ENCODE results near the gene ANO5. TPM values are rescaled to one million over a fixed set of nuclear protein-coding genes. Genes with fewer than 3 reads are reported as not detected.
"Not testable (repeated sequence)": the region's sequence is repeated elsewhere in the genome, so short reads cannot be mapped to it uniquely, and the experiment has no call there.

Gene ANO5
- total RNA-seq, 6 experiments from 2014 or later: 1.8 to 5.6 (median 4.6) TPM

DNA sequence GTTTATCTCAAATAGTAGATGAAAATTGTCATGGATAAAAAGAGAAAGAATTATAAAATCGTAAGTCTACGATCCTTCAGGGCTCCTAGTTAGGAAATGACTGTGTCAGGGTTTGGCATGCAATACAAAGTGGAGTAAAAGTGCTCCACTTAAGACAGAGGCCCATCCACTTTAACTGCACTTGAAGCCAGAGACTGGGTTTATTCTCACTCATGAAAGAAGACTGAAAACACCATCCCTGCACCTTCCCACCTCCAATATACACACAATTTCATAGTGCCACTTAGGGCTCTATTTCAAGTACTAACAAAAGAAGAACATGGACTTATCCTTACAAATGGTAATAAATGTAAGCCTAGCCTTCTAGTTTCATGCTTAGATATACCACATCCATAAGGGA, 70.7 kb downstream of the ANO5 start:
- Histone ChIP-seq H3K4me1 (no peaks in the 10 kb centered on the region), H3K27me3 (no peaks in the 10 kb centered on the region), H3K4me3 (no peak overlapping the region), H3K27ac (no peak overlapping the region), H3K36me3 (no peaks in the 10 kb centered on the region), H3K9me3 (no peaks in the 10 kb centered on the region)
- WGBS (ENCODE audit: insufficient coverage, low coverage, low lambda C conversion rate, missing lambda C conversion rate): 82% methylated on average over 2 of the region's 2 CpGs
- DNase-seq (no peak), ATAC-seq (no peak)
- TF ChIP-seq, protein P1, sequence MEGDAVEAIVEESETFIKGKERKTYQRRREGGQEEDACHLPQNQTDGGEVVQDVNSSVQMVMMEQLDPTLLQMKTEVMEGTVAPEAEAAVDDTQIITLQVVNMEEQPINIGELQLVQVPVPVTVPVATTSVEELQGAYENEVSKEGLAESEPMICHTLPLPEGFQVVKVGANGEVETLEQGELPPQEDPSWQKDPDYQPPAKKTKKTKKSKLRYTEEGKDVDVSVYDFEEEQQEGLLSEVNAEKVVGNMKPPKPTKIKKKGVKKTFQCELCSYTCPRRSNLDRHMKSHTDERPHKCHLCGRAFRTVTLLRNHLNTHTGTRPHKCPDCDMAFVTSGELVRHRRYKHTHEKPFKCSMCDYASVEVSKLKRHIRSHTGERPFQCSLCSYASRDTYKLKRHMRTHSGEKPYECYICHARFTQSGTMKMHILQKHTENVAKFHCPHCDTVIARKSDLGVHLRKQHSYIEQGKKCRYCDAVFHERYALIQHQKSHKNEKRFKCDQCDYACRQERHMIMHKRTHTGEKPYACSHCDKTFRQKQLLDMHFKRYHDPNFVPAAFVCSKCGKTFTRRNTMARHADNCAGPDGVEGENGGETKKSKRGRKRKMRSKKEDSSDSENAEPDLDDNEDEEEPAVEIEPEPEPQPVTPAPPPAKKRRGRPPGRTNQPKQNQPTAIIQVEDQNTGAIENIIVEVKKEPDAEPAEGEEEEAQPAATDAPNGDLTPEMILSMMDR (IDR thresholded peaks at IDR 0.05): no peak
- TF ChIP-seq POLR2A (IDR thresholded peaks at IDR 0.05): no peak
- intact Hi-C loops (cut with DNase I): no loop called here

DNA sequence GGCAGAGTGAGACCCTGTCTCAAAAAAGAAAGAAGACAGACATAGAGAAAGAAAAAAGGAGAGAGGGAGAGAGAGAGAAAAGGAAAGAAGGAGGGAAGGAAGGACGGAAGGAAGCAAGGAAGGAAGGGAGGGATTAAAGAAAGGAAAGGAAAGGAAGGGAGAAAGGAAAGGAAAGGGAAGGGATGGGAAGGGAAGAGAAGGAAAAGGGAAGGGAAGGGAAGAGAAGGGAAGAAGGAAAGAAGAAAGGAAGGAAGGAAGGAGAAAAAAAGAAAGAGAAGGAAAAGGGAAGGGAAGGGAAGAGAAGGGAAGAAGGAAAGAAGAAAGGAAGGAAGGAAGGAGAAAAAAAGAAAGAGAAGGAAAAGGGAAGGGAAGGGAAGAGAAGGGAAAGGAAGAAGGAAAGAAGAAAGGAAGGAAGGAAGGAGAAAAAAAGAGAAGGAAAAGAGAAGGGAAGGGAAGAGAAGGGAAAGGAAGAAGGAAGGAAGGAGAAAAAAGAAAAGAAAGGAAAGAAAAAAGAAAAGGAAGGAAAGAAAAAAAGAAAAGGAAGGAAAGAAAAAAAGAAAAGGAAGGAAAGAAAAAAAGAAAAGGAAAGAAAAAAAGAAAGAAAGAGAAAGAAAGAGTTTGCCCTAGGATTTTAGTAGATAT, 76.2 kb downstream of the ANO5 start:
- H3K9me3 ChIP-seq; DNase-seq; H3K27me3 ChIP-seq; H3K4me3 ChIP-seq; H3K27ac ChIP-seq; intact Hi-C loops (cut with DNase I); ATAC-seq; H3K36me3 ChIP-seq; H3K4me1 ChIP-seq: not testable (repeated sequence)
- WGBS (ENCODE audit: insufficient coverage, low coverage, low lambda C conversion rate, missing lambda C conversion rate): 75% methylated on average over 1 of the region's 1 CpG

DNA sequence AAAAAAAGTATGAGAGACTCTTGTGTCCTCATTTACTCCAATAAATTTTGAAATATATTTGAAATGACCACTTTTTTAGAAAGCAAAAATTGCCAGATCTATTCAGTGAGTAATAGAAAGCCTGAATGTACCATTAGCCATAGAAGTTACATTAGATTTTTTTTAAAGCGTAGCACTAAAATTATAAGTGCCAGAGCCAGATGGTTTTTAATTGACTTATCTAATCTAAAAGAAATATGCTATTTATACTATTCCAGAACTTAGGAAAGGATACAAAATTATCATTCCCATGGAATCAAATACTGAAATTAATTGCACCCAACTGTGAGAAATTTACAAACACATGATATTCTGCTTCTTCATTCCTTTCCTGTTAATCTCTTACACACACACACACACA, 80.9 kb downstream of the ANO5 start:
- 88% methylated on average over 1 of the region's 1 CpG for WGBS (ENCODE audit: insufficient coverage, low coverage, low lambda C conversion rate, missing lambda C conversion rate)

DNA sequence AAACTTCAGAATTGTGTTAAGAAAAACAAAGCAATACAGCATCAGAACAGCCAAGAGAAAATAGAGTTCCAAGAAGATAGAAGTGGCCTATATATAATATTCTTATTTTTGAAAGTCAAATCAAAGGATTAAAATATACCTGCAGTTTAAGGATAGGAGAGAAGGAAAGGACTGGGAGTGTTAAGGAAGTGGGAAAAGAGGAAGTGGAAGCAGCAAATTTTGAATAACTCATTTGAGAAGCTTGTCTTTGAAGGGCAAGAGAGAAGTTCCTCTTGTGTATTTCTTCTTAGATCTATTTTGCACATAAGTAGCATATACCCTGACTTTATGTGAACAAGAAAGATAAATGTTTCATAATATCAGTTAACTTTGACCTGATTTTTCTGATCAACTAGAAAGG, 82.7 kb downstream of the ANO5 start:
- ATAC-seq (no peak), DNase-seq (no peak)
- Histone ChIP-seq H3K9me3 (no peaks in the 10 kb centered on the region), H3K27me3 (no peaks in the 10 kb centered on the region), H3K4me1 (peaks cover 0 to 7% (median 0%) of the 10 kb centered on the region in 4 donors), H3K4me3 (no peak overlapping the region), H3K27ac (no peak overlapping the region), H3K36me3 (peaks cover 0 to 2% (median 0%) of the 10 kb centered on the region in 4 donors)
- TF ChIP-seq, protein P1 (IDR thresholded peaks at IDR 0.05): no peak
- no peak for TF ChIP-seq POLR2A (IDR thresholded peaks at IDR 0.05)
- intact Hi-C loops (cut with DNase I): no loop called here

More for the DNA sequence above, 80.9 kb downstream of the ANO5 start:
- Histone ChIP-seq H3K9me3 (no peaks in the 10 kb centered on the region), H3K4me3 (no peak overlapping the region), H3K27ac (no peak overlapping the region), H3K36me3 (no peaks in the 10 kb centered on the region), H3K4me1 (peaks cover 0 to 7% (median 0%) of the 10 kb centered on the region in 4 donors), H3K27me3 (no peaks in the 10 kb centered on the region)
- intact Hi-C loops (cut with DNase I): no loop called here
- no peak for ATAC-seq
- DNase-seq: no peak
- TF ChIP-seq, protein P1 (IDR thresholded peaks at IDR 0.05): no peak
- TF ChIP-seq POLR2A (IDR thresholded peaks at IDR 0.05): no peak

DNA sequence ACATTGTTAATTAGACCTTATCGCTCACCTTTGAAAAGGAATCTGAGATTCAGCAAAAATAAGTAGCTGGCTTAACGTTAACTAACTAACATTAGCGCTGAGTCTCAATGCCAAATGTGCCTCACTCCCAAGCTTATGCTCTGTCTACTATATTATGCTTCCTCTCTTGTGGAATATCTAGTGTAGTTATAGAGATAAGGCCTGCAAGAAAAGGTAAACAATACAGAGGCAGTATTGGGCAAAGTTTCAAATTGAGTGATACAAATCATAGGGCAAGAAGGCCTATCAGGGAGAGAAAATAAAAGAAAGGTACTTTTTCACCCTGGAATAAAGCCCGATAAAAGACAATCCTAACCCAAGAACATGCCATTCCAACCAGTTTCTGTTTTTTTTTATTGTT, 83.7 kb downstream of the ANO5 start:
- intact Hi-C loops (cut with DNase I): no loop called here
- Histone ChIP-seq H3K4me1 (peaks cover 0 to 7% (median 0%) of the 10 kb centered on the region in 4 donors), H3K4me3 (no peak overlapping the region), H3K27ac (no peak overlapping the region), H3K36me3 (peaks cover 0 to 2% (median 0%) of the 10 kb centered on the region in 4 donors), H3K9me3 (no peaks in the 10 kb centered on the region), H3K27me3 (no peaks in the 10 kb centered on the region)
- no peak for DNase-seq
- peak; percentile 76 to 92 (median 82) for ATAC-seq
- 66% methylated on average over 4 of the region's 4 CpGs for WGBS (ENCODE audit: insufficient coverage, low coverage, low lambda C conversion rate, missing lambda C conversion rate)
- TF ChIP-seq, protein P1 (IDR thresholded peaks at IDR 0.05): no peak
- no peak for TF ChIP-seq POLR2A (IDR thresholded peaks at IDR 0.05)

DNA sequence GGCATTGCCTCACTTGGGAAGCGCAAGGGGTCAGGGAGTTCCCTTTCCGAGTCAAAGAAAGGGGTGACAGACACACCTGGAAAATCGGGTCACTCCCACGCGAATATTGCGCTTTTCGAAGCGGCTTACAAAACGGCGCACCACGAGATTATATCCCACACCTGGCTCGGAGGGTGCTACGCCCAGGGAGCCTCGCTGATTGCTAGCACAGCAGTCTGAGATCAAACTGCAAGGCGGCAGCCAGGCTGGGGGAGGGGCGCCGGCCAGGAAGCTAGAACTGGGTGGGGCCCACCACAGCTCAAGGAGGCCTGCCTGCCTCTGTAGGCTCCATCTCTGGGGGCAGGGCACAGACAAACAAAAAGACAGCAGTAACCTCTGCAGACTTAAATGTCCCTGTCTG, 92.1 kb downstream of the ANO5 start:
- intact Hi-C loops (cut with DNase I): not testable (repeated sequence)

More for the DNA sequence above, 92.1 kb downstream of the ANO5 start:
- H3K27ac ChIP-seq, H3K27me3 ChIP-seq, H3K4me1 ChIP-seq, ATAC-seq, DNase-seq, H3K9me3 ChIP-seq, H3K36me3 ChIP-seq, H3K4me3 ChIP-seq: not testable (repeated sequence)
- WGBS (ENCODE audit: insufficient coverage, low coverage, low lambda C conversion rate, missing lambda C conversion rate): no CpG with 5 or more reads among the region's 17 CpGs
